Neural cell (in vitro differentiated cells): ENCODE measurements around the gene FANCC. TPM values are rescaled to one million over a fixed set of nuclear protein-coding genes. Genes with fewer than 3 reads are reported as not detected.

Experiments
- H2AFZ ChIP-seq: fragments of 200-600, 300-800 bp; sonication (generic), shearing (Covaris generic); 2 replicates; pipeline ENCODE4 v1.6.0; 2014; ENCODE audit warnings: low read depth, mild to moderate bottlenecking, antibody characterized with exemption, low read length, moderate library complexity
- H3F3A ChIP-seq: fragments of 200-600 bp; shearing (Covaris generic); 2 replicates; pipeline ENCODE4 v1.6.1; 2016; ENCODE audit warnings: mild to moderate bottlenecking, moderate library complexity, mixed read lengths, antibody characterized with exemption, low read length; ENCODE audit not compliant: insufficient read depth, poor library complexity, severe bottlenecking
- H3K27ac ChIP-seq: fragments of 200-600, 300-800 bp; sonication (generic), shearing (Covaris generic); 2 replicates; pipeline ENCODE4 v1.5.1; 2014; ENCODE audit warnings: mild to moderate bottlenecking, low read length, moderate library complexity
- H3K27me3 ChIP-seq: fragments of 300-800, 200-600 bp; sonication (generic), shearing (Covaris generic); 2 replicates; pipeline ENCODE4 v1.6.0; 2014; ENCODE audit warnings: mild to moderate bottlenecking, low read depth, low read length, moderate library complexity; ENCODE audit not compliant: insufficient read depth
- H3K36me3 ChIP-seq: fragments of 300-800, 200-600 bp; sonication (generic), shearing (Covaris generic); 2 replicates; pipeline ENCODE4 v1.5.1; 2014; ENCODE audit warnings: mild to moderate bottlenecking, antibody characterized with exemption, low read length, moderate library complexity; ENCODE audit not compliant: insufficient read depth
- H3K4me2 ChIP-seq: fragments of 300-800, 200-600 bp; sonication (generic), shearing (Covaris generic); 2 replicates; pipeline ENCODE4 v1.6.0; 2014; ENCODE audit warnings: mild to moderate bottlenecking, low read length
- H3K4me3 ChIP-seq: fragments of 300-800, 200-600 bp; sonication (generic), shearing (Covaris generic); 2 replicates; pipeline ENCODE4 v1.5.1; 2014; ENCODE audit warnings: mild to moderate bottlenecking, low read length, moderate library complexity
- H3K79me2 ChIP-seq: fragments of 200-600 bp; shearing (Covaris generic); replicated peaks from 2 replicates; pipeline ENCODE4 v1.6.0; 2014; ENCODE audit warnings: mild to moderate bottlenecking, low read length, moderate library complexity; ENCODE audit not compliant: insufficient read depth
- H3K9ac ChIP-seq: fragments of 300-800, 200-600 bp; sonication (generic), shearing (Covaris generic); 2 replicates; pipeline ENCODE4 v1.6.1; 2016; ENCODE audit warnings: mild to moderate bottlenecking, low read length, mixed read lengths
- H3K9me2 ChIP-seq: fragments of 200-600 bp; shearing (Covaris generic); 2 replicates; pipeline ENCODE4 v1.6.1; 2016; ENCODE audit warnings: mild to moderate bottlenecking, low read length, mixed read lengths; ENCODE audit not compliant: insufficient read depth
- H3K9me3 ChIP-seq: fragments of 200-600, 300-800 bp; sonication (generic), shearing (Covaris generic); 2 replicates; pipeline ENCODE4 v1.6.1; 2016; ENCODE audit warnings: mild to moderate bottlenecking, mixed run types, low read length, moderate library complexity, mixed read lengths
- H4K20me1 ChIP-seq: fragments of 200-600 bp; shearing (Covaris generic); 2 replicates; pipeline ENCODE4 v1.6.1; 2016; ENCODE audit warnings: mild to moderate bottlenecking, mixed run types; ENCODE audit not compliant: insufficient read depth
- CTCF ChIP-seq: fragments of 450-650 bp; IDR thresholded peaks from 2 replicates; pipeline ENCODE4 v1.5.1; 2014; ENCODE audit warnings: antibody characterized with exemption, mild to moderate bottlenecking, moderate library complexity; ENCODE audit not compliant: poor library complexity, severe bottlenecking
- EP300 ChIP-seq: fragments of 450-650 bp; conservative IDR thresholded peaks from 2 replicates; pipeline ENCODE4 v1.6.1; 2014; ENCODE audit warnings: antibody characterized with exemption, mild to moderate bottlenecking, moderate library complexity; ENCODE audit not compliant: poor library complexity, severe bottlenecking
- EZH2 ChIP-seq: fragments of 200-600, 300-800 bp; shearing (Covaris generic), sonication (generic); IDR thresholded peaks from 2 replicates; pipeline ENCODE4 v1.6.1; 2014; ENCODE audit warnings: antibody characterized with exemption, low read length, borderline replicate concordance, mild to moderate bottlenecking; ENCODE audit not compliant: insufficient read depth, poor library complexity, severe bottlenecking
- MXI1 ChIP-seq: fragments of 450-650 bp; conservative IDR thresholded peaks from 2 replicates; pipeline ENCODE4 v1.6.1; 2014; ENCODE audit warnings: antibody characterized with exemption, mild to moderate bottlenecking; ENCODE audit not compliant: poor library complexity, severe bottlenecking
- POLR2AphosphoS5 ChIP-seq: IDR thresholded peaks from 2 replicates; pipeline ENCODE4 v1.6.1; 2012
- RAD21 ChIP-seq: fragments of 450-650 bp; conservative IDR thresholded peaks from 2 replicates; pipeline ENCODE4 v1.6.1; 2014; ENCODE audit warnings: antibody characterized with exemption, mild to moderate bottlenecking, moderate library complexity
- REST ChIP-seq: IDR thresholded peaks from 2 replicates; pipeline ENCODE4 v1.6.1; 2012; ENCODE audit warnings: borderline replicate concordance
- SMC3 ChIP-seq: fragments of 450-650 bp; conservative IDR thresholded peaks from 2 replicates; pipeline ENCODE4 v1.6.1; 2014; ENCODE audit warnings: antibody characterized with exemption, mild to moderate bottlenecking, moderate library complexity; ENCODE audit not compliant: poor library complexity
- TAF1 ChIP-seq: IDR thresholded peaks from 2 replicates; pipeline ENCODE4 v1.6.1; 2012; ENCODE audit warnings: low read depth
- polyA plus RNA-seq: library from polyadenylated mRNA; depleted of rRNA; stranded (reverse); fragments of >200 nt; gene quantifications from 2 replicates; pipeline ENCODE4 v1.2.3, GENCODE V29; 2014

Gene FANCC
- polyA plus RNA-seq, 1 donor from 2014 or later = 9.7 TPM

GRCh38 chr9:95124582-95125367 lies 192.7 kb downstream of the FANCC start:
- Histone ChIP-seq H4K20me1 (no peaks in the 10 kb centered on the region), H3K36me3 (no peaks in the 10 kb centered on the region), H3K79me2 (no peaks in the 10 kb centered on the region), H3K4me3 (no peak overlapping the region), H2AFZ (no peak overlapping the region), H3K9me3 (no peaks in the 10 kb centered on the region), H3K4me2 (no peak overlapping the region), H3K27me3 (no peaks in the 10 kb centered on the region), H3K9ac (no peak overlapping the region), H3K27ac (no peak overlapping the region), H3F3A (no peaks in the 10 kb centered on the region), H3K9me2 (no peaks in the 10 kb centered on the region)
- TF ChIP-seq EZH2 (no peak), CTCF (no peak), POLR2AphosphoS5 (no peak)

GRCh38 chr9:95120781-95121370 lies 196.6 kb downstream of the FANCC start:
- no peak for TF ChIP-seq TAF1
- TF ChIP-seq CTCF = no peak
- no peak for TF ChIP-seq EP300
- no peak for TF ChIP-seq POLR2AphosphoS5
- no peak for TF ChIP-seq EZH2
- TF ChIP-seq MXI1 = no peak
- no peak for TF ChIP-seq SMC3
- TF ChIP-seq REST = no peak
- no peak for TF ChIP-seq RAD21
- no peak overlapping the region for H3K4me3 ChIP-seq
- no peaks in the 10 kb centered on the region for H3K79me2 ChIP-seq
- no peaks in the 10 kb centered on the region for H3K36me3 ChIP-seq
- H3F3A ChIP-seq = no peaks in the 10 kb centered on the region
- no peak overlapping the region for H3K27ac ChIP-seq
- no peaks in the 10 kb centered on the region for H3K27me3 ChIP-seq
- no peaks in the 10 kb centered on the region for H3K9me2 ChIP-seq
- no peak overlapping the region for H3K9ac ChIP-seq
- H3K4me2 ChIP-seq = no peak overlapping the region
- H4K20me1 ChIP-seq = no peaks in the 10 kb centered on the region
- H2AFZ ChIP-seq = no peak overlapping the region
- no peaks in the 10 kb centered on the region for H3K9me3 ChIP-seq
